HG03354 (cell line): ENCODE measurements around the gene NFKB1.

ENCODE experiments used
- ATAC-seq: cut with Tn5 transposase; IDR thresholded peaks from one replicate; pipeline ENCODE4 v1.9.1; 2021; ENCODE audit warnings: mild to moderate bottlenecking; ENCODE audit not compliant: unreplicated experiment, poor library complexity, severe bottlenecking

NFKB1 gene

DNA sequence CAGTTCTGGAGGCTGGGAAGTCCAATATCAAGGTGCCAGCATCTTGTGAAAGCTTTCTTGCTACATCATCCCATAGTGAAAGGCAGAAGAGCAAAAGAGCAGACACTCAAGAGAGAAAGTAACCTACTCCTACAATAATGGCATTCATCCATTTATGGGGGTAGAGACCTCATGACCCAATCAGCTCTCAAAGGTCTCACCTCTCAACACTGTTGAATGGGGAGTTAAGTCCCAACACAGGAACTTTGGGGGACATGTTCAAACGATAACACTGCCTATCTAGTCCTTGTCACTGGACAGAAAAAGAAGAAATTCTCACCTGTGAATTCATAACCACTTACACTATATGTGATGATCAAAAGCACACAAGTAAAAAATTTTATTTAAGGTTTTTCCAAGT is 6.6 kb upstream of the NFKB1 start:
- no peak for ATAC-seq

DNA sequence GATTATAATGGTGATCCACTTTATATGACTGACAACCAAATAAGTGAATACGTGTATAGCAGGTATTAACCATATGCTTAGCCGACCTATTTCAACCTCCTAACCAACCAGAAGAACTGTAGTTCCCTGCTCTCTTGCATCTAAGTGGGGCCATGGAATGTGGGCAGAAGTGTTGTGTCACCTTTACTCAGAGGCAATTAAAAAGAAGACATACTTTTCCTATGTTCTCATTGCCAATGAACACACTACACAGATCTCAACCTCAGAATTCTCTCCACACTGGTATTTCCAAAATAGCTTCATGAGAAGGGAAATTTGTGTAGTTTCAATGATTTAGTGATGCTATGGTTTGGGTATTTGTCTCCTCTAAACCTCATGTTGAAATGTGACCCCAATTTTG is 3.2 kb upstream of the NFKB1 start:
- no peak for ATAC-seq

DNA sequence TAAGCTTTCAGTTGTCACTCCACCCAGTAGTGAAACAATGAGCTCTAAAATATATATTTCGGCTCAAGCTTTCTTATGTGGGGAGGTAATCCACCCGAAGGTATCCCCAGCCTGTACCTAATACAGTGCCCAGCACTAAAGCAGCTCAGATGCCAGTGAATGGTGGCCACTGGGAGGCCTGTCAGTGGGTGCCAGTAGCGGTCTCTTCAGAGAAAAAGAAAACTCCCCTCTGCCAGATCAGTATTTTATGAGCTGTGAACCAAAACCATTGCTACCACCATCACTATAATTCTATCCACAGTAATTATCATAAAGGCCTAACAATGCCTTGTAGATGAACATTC is 835 bp upstream of the NFKB1 start:
- ATAC-seq = peak; percentile 17

DNA sequence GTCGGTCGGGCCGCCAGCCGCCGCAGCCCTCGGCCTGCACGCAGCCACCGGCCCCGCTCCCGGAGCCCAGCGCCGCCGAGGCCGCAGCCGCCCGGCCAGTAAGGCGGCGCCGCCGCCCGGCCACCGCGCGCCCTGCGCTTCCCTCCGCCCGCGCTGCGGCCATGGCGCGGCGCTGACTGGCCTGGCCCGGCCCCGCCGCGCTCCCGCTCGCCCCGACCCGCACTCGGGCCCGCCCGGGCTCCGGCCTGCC is 213 bp downstream of the NFKB1 start:
- peak; percentile 47 for ATAC-seq

DNA sequence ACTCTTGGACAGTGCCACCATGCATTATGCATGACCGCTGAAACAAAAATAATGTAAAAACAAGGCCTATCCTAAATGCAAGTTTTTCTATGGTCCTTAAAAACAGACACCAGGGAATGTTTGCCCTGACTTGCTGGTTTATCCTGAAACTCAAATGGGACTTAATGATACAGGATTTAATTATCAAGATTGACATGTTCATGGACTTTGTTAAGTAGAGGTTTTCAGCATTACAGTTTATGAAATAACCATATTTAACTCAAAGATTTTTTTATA is 1.3 kb downstream of the NFKB1 start:
- ATAC-seq = no peak

DNA sequence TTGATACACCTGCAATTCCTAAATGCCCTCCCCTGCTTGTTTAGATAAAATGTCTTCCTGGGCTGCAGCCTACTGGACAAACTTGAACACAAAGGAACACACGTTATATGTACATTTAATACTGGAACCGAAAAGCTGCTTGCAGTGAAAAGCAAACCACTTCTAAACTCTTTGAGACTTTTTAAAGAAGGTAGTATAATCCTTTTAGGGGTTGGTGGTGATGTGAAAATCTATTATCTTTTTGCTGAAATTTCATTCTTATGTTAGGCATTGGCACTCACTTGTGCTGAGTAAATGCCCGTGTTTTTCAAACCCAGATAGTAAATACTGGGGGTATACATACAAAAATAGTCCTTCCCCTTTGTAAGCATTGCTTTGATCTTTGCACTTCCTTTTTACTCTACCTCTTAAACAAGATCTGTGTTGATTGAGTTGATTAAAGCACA is 2.2 kb downstream of the NFKB1 start:
- no peak for ATAC-seq

DNA sequence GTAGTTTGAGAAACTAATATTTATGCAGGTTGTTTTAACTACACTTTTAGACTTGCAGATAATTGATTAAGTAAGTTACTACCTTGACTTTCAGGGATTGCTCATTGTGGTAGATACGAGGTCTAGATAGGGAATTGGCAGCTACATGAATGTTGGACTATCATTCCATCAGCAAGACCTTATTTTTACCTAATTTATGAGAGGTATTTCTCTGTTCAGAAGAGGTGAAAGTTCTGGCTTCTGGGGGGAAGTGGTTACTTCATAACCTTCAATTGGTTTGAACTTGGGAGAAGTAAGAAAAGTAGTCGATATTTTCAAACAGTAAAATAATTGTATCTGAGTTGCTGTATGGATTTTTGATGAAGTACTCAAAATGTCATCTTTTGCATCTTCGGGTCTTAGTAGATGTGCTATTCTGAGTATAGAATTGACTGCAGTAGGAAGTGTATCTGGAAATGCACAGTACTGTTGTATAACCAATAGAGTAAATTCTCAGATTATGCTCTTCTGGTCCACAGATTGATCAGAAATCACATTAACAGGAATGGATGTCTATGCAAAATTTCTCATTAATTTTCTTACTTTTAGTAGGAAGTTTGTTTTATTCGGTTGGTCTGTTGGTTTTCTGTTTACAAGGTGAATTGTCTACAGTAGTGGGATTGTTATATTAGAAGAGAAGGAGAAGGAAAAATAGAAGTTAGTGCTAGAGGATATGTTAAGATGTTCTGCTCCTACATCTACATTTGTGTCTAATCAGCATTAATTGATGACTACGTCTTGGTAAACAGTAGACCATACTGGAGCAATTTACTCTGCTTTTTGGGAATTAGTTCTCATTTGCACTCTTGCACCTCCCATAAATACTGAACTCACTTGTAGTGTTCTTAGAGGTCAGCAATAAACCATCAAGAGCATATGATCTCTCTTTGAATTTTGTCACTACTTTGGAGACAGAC is 3.0 kb downstream of the NFKB1 start:
- no peak for ATAC-seq

DNA sequence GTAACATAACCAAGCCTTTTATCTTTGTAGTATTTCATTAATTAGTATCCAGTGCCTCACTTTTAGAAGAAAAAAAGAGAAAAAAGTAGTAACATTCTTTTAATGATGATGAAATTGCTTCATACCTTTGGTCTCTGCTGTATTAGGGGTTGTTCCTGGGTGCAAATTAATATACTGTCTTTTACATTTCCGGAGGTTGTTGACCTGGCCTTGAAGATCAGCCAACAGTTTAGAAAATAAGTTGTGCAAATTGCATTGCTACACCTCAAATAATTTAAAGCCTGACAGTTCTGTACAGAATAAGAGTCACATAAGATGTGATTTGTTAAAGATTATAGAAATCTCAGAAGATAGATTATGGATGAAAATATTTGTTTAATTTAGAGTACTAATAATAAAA is 3.8 kb downstream of the NFKB1 start:
- no peak for ATAC-seq

DNA sequence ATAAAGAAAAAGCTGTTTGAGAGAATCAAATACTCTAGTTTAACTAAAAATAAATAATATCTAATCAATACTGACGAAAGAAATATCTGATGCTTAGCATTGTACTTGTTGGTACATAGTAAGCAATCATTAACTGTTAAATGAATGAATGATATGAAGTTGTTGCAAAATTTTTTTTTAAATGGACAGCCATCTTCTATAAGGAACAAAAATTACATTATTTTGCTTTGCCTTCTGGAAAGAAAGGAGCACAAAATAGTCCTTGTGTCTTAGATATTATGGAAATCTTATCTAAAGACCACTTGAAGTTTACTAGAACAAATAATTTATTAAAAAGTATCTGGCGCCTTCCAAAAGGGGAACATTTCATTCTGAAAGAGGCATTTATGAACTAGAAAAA is 4.5 kb downstream of the NFKB1 start:
- ATAC-seq = no peak

DNA sequence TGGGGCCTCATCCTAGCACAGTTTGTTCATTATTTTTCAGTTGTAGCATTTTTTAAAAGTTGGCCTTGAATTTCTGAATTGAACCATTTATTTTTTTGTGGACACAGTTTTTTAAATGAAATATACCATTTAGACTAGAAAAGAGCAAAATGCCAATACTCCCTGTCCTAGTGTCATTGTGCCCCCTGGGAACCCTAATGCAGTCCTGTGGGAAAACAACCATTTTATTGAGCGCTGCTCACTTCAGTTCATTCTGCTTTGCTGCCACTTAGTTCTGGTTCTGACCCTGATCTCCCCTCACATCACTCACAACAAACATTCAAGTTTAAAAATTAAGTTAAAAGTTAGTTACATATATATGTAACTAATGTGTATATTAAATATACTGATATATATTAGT is 5.4 kb downstream of the NFKB1 start:
- no peak for ATAC-seq

DNA sequence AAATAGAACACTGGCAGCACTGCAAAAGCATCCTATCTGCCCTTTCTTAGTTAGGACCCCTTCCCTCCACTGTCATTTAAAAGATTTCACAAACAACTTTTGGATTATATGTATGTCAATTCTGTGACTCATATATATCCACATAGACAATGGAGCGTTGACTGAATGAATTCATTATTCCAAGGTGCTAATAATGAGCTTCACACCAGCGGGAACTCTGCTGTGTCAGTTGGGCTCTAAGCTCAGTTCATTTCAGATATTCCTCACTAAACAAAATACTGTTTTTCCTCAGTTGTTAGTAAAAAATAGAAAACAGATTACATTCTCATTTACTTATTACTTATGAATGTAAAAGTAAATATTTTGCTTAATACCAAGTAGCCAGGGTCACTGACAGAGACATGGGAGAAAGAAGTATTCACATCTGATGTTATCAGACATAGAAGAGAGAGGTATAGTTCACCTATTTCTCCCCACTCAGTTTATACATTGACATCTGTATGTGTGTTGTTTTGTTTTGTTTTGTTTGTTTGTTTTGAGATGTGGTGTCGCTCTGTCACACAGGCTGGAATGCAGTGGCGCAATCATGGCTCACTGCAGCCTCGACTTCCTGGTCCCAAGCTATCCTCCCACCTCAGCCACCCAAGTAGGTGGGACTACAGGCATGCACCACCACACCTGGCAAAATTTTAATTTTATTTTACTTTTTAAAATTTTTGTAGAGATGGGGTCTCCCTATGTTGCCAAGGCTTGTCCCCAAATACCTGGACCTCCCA is 10.9 kb downstream of the NFKB1 start:
- no peak for ATAC-seq

DNA sequence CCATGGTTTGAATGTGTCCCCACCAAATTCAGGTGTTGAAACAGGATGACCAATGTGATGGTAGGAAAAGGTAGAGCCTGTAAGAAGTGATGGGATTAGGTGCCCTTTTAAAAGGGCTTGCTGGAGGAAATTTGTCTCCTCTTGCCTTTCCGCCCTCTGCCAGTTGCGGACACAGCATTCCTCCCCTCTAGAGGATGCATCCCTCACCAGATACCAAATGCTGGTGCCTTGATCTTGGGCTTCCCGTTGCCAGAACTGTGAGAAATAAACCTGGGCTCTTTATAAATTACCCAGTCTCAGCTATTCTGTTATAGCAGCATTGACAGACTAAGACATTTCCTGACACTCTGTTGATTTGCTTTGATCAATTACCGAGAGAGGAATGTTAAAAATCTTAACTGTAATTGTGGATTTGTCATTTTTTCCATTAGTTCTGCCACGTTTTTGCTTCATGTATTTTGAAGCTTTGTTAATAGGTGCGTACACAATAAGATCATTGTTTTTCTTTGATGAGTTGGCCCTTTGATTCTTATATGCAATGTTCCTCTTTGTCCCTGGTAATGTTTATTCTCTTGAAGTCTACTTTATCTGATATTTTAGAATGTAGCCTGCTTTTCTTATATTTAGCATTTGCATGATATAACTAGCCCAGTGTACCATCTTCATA is 13.3 kb downstream of the NFKB1 start:
- no peak for ATAC-seq

DNA sequence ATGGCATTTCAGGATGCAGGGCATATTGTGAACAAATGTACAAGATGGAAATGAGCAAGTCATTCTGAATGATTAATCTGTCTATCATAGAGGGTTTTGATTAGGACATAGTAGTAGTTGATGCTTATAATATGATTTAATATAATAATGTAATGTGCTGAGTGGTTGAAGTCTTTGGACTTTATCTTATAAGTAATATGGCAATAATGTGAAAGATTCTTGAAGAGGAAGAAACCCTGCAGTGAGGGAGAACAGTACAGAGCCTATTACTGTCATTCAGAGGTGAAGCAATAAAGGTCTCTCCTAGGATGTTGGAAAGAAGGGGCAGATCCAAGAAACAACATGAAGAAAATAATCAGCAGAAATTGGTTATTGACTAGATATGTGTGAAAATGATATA is 16.6 kb downstream of the NFKB1 start:
- ATAC-seq = no peak

DNA sequence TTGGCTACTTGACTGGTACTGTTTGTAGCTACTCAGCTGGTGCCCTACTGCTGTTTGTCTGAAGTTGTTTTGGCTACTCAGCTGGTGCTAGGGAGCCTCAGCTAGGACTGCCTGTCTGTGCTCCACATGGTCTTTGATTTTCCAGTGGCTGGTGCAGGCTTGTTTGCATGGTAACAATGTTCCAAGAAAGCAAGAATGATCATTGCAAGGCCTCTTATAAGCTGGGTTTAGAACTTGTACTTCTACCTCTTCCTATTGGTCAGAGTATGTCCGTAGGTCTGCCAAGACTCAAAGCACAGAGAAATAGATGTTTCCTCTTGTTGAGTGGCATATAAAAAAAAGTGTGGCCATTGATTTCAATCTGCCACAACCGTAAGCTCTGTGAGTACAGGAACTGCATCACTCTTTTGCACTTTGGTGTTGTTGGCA is 17.6 kb downstream of the NFKB1 start:
- ATAC-seq = peak; percentile 55

DNA sequence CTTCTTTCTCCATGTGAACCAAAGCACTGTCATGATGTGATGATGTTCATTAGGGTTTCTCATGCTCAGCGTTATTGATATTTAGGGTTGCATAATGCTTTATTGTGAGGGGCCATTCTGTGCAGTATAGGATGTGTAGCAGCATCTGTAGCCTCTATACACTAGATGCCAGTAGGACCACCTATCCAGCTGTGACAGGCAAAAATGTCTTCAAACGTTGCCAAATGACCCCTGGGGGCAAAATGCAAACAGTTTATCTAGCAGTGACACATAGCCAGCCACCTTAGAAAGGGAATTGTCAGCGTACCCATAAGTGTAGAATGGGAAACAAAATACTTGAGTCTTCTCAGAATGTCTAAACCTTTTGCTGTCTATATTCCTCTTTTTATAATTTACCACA is 18.8 kb downstream of the NFKB1 start:
- no peak for ATAC-seq

DNA sequence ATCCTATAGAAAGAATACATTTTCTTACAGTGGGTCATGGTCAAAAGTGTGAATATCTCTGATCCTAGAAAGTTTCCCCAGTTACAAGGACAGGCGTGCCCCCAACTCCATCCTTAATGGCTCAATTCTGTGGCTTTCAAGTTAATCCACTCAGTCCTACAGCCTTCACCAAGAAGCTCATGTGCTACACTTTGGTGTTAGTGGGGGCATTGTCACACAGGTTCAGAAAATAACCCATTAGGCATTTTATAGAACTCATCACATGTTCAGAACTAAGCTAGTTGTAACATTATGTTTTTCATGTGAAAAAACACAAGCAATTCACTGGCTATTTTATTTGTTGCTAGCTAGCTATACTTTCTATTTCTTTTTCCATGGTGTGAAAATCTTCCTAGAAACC is 20.4 kb downstream of the NFKB1 start:
- ATAC-seq = no peak

DNA sequence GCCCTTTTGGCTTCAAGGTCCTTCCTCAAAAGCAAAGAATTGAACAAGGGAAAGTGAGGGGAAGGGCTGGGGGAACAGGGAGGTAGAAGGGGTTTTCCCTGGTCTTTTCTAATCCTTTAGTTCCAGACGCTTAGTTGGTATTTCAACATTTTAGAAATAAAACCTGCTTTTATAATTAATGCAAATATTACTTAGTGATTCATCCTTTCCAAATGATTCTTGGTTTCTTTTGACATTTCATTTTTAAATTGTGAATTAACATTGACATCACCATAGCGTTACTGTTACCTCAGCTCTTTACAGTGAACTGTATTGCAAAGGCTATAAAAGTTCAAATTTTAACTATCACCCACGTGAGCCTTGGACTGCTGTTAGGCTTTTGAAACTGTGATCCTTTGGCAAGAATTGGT is 20.9 kb downstream of the NFKB1 start:
- ATAC-seq = no peak

DNA sequence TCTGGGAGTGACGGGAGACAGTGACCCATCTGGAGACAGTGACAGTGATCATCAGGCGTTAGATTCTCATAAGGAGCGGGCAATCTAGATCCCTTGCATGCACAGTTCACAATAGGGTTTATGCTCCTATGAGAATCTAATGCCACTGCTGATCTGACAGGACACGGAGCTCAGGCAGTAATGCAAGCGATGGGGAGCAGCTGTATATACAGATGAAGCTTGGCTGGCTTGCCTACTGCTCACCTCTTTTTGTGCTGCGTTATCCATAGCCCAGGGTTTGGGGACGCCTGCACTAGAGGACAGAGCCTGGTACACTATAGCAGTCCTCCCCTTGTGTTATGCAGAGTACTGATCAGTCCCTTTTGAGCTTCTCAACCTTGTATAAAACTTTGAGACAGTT is 23.5 kb downstream of the NFKB1 start:
- ATAC-seq = no peak

DNA sequence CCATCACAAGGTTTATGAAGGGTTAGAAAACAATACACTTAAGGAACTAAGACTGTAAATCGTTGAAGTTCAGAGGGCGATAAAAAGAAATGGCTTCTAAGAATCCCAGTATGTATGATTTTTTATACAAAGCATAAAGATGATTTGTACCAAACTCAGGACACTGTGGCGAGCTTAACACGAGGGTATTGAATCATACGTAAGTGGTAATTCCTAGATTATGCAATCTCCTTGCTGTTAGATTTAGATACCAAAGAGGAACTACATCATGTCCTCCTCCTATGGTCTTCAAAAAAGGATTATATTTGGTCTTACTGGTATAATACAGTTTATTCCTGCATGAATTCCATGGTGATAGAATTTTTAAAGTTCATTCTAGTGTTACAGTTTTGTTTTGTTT is 23.9 kb downstream of the NFKB1 start:
- ATAC-seq = no peak

DNA sequence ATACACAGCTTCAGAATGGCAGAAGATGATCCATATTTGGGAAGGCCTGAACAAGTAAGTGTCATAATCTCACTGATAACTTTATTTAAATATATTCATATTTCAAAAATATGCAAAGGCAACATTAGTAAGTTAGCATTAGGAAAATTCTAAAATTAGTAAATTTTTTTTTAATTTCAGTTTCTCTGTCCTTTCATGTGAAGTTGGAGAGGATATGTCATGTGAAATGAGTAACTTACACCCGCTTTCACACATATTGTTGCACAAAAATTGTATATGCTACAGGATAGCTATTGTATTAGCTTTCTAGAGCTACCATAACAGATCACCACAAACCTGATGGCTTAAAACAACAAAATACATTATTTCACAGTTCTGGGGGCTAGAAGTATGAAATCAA is 24.3 kb downstream of the NFKB1 start:
- ATAC-seq = no peak

DNA sequence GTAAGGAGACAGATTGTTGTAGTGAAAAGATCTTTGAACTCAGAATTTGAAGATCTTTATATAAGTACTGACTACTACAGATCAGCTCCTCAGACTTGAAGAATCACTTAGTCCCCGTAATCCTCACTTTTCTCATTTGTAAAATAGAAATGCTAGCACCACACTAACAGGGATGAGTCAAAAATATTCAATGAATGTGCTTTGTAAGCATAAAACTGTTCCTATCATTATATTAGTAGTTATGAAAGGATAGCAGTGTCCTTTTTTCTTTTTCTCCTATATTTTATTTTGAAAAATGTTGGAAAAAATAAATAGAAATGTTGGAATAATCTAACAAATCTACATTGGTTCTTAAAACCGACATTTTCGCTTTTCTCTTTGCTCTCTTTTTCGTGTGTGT is 25.4 kb downstream of the NFKB1 start:
- ATAC-seq = no peak
